ENCODE measurements around the gene SRRM5. TPM values are rescaled to one million over a fixed set of nuclear protein-coding genes. Genes with fewer than 3 reads are reported as not detected.

SRRM5 gene
- total and polyA plus RNA-seq, 10 donors: 0.26 to 0.94 (median 0.46) TPM

DNA sequence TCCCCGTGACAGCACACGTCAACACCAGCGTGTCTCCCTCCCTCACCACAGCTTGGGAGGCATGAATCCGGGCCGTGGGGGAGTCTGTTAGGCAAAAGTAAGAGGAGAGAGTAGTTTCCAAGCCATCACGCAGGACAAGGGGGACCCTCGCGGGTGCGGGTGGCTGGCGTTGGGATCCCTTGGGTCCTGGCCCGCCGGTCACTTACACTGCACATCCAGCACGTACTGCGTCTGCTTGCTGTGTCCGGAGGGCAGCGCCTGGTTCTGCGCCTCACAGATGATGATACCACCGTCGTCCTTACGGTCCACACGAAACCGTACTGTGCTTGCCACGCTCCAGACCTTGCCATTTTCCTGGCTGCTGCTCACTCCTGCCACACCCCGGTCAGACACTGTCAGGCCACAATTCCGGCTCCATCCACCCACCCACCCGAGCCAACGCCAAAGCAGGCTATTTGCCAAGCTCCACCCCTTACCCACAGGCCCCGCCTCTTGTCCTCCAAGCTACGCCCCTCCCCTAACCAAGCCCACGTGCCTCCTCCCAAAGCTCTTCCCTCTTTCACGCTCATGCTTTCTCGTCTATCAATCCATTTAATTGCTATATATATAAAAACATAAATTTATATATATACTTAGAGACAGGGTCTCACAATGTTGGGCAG is 14.2 kb downstream of the SRRM5 start:
- TF ChIP-seq, protein P1, sequence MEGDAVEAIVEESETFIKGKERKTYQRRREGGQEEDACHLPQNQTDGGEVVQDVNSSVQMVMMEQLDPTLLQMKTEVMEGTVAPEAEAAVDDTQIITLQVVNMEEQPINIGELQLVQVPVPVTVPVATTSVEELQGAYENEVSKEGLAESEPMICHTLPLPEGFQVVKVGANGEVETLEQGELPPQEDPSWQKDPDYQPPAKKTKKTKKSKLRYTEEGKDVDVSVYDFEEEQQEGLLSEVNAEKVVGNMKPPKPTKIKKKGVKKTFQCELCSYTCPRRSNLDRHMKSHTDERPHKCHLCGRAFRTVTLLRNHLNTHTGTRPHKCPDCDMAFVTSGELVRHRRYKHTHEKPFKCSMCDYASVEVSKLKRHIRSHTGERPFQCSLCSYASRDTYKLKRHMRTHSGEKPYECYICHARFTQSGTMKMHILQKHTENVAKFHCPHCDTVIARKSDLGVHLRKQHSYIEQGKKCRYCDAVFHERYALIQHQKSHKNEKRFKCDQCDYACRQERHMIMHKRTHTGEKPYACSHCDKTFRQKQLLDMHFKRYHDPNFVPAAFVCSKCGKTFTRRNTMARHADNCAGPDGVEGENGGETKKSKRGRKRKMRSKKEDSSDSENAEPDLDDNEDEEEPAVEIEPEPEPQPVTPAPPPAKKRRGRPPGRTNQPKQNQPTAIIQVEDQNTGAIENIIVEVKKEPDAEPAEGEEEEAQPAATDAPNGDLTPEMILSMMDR (IDR thresholded peaks at IDR 0.05 in 8 of 11, conservative IDR thresholded peaks at IDR 0.05 in 3 of 11): no peak
- no peak for TF ChIP-seq POLR2AphosphoS5 (IDR thresholded peaks at IDR 0.05)
- no peak for TF ChIP-seq POLR2A (IDR thresholded peaks at IDR 0.05)
- Histone ChIP-seq H3K36me3 (no peaks in the 10 kb centered on the region), H3K4me3 (no peak overlapping the region), H3K4me1 (peaks cover 0 to 14% (median 7%) of the 10 kb centered on the region in 6 donors), H3K27ac (no peak overlapping the region), H3K27me3 (replicated peaks in 1 of 7) (peaks cover 0 to 21% (median 0%) of the 10 kb centered on the region in 7 donors), H3K9me3 (no peaks in the 10 kb centered on the region)
- intact Hi-C loops (cut with DNase I; ENCODE audit: low total_unique reads): no loop called here
- no peak for DNase-seq
- 68 to 81% (median 76%) methylated on average over 29 to 32 of the region's 32 CpGs for WGBS, 5 donors

DNA sequence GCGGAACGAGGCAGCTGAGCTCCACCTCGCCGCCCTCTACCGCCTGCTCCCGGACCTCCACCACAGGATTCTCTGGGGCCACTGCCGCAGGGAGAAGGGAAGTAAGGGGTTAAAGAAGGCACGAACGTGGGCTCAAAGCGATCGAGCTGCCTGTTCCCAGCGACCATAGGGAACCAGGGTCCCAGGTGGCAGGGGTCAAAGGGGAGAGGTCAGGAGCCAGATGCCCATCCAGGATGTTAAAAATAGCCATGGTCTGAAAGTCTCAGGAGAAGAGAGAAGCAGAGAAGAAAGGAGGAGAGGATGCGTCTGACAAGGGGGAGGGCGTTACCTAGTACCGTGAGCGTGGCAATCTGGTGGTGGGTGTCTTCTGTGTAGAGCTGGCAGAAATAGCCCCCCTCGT is 14.9 kb downstream of the SRRM5 start:
- H3K36me3 ChIP-seq: no peaks in the 10 kb centered on the region
- intact Hi-C loops (cut with DNase I; ENCODE audit: low total_unique reads): no loop called here
- peaks cover 0 to 12% (median 7%) of the 10 kb centered on the region in 6 donors for H3K4me1 ChIP-seq
- no peak for DNase-seq
- no peak for TF ChIP-seq POLR2A (IDR thresholded peaks at IDR 0.05)
- TF ChIP-seq POLR2AphosphoS5 (IDR thresholded peaks at IDR 0.05): no peak
- TF ChIP-seq, protein P1 (IDR thresholded peaks at IDR 0.05 in 8 of 11, conservative IDR thresholded peaks at IDR 0.05 in 3 of 11): no peak
- 45 to 57% (median 56%) methylated on average over 17 of the region's 17 CpGs for WGBS, 5 donors
- H3K27me3 ChIP-seq (replicated peaks in 1 of 7): peaks cover 0 to 21% (median 0%) of the 10 kb centered on the region in 7 donors
- H3K9me3 ChIP-seq: no peaks in the 10 kb centered on the region
- no peak overlapping the region for H3K4me3 ChIP-seq
- no peak overlapping the region for H3K27ac ChIP-seq

DNA sequence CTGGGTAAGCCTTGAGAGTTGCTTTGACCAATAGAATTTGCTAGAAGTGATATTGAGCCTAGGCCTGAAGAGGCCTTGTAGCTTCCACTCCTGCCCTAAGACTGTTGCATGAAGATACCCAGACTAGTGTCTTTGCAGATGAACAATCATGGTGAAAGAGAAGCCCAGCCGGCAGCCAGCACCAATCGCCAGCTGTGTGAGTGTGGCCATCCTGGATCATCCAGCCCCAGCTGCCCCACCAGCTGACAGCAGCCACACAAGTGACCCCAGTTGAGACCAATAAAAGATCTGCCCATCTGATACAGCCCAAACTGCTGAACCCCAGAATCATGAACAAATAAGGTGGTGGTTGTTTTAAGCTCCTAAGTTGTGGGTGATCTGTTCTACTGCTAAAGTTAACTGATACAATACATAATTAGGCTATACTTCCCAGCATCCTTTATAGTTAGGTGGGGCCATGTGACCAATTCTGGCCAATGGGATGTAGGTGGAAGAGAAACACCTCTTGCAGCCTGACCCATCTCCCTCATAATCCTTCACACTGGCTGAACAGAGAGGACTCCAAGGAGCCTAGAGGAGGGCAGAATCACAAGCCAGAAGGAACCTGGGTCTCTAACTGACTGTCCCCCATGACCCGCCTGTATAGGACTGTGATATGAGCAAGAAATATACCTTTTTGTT is 16.9 kb downstream of the SRRM5 start:
- Histone ChIP-seq H3K9me3 (no peaks in the 10 kb centered on the region), H3K4me1 (peaks cover 0 to 12% (median 7%) of the 10 kb centered on the region in 6 donors), H3K27me3 (replicated peaks in 1 of 7) (peaks cover 0 to 21% (median 0%) of the 10 kb centered on the region in 7 donors), H3K36me3 (no peaks in the 10 kb centered on the region), H3K27ac (no peak overlapping the region), H3K4me3 (no peak overlapping the region)
- TF ChIP-seq POLR2A (IDR thresholded peaks at IDR 0.05) (no peak), POLR2AphosphoS5 (IDR thresholded peaks at IDR 0.05) (no peak)
- TF ChIP-seq, protein P1 (IDR thresholded peaks at IDR 0.05 in 8 of 11, conservative IDR thresholded peaks at IDR 0.05 in 3 of 11): no peak
- WGBS, 5 donors: 86 to 97% (median 93%) methylated on average over 3 of the region's 3 CpGs
- DNase-seq: no peak
- intact Hi-C loops (cut with DNase I; ENCODE audit: low total_unique reads): no loop called here

DNA sequence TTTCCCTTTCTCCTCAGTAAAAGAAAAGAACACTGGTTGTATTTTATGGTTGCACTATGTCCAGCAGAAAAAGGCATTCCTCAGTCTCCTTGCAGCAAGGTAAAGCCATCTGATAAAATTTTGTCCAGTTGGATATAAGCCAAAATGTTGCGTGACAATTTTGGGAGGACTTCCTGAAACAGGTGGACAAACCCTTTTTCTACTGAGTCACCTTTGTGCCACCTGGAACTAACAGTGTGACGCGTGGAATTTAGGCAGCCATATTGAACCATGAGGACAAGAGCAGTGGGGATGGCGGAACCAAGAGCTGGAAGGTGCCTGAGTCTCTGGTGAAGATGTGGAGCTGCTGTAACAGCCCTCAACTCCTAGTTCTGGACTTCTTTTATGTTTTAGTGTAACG is 19.6 kb downstream of the SRRM5 start:
- 77 to 93% (median 85%) methylated on average over 5 of the region's 5 CpGs for WGBS, 5 donors

More for the DNA sequence above, 19.6 kb downstream of the SRRM5 start:
- intact Hi-C loops (cut with DNase I; ENCODE audit: low total_unique reads): no loop called here
- peaks cover 0 to 35% (median 7%) of the 10 kb centered on the region in 7 donors for H3K27me3 ChIP-seq (replicated peaks in 1 of 7)
- DNase-seq: no peak
- TF ChIP-seq POLR2AphosphoS5 (IDR thresholded peaks at IDR 0.05): no peak
- TF ChIP-seq POLR2A (IDR thresholded peaks at IDR 0.05): no peak
- TF ChIP-seq, protein P1 (IDR thresholded peaks at IDR 0.05 in 8 of 11, conservative IDR thresholded peaks at IDR 0.05 in 3 of 11): no peak
- H3K4me3 ChIP-seq: no peak overlapping the region
- H3K36me3 ChIP-seq: no peaks in the 10 kb centered on the region
- H3K9me3 ChIP-seq: no peaks in the 10 kb centered on the region
- H3K4me1 ChIP-seq: peaks cover 0 to 10% (median 0%) of the 10 kb centered on the region in 6 donors
- H3K27ac ChIP-seq: no peak overlapping the region
